Measurements from ENCODE around the gene SULT2B1. TPM values are rescaled to one million over a fixed set of nuclear protein-coding genes. Genes with fewer than 3 reads are reported as not detected.

SULT2B1 gene
- polyA plus RNA-seq, 2 of the 4 experiments (the other 2 are of a cell fraction), result 22.2 to 34.3 TPM

- CTCF ChIA-PET, result interaction anchor here (0.8 to 14.9 kb wide), 8 partner anchors 14 to 239 kb away, joined by 3 to 100 read pairs (median 5); no protein-coding TSS in a partner anchor
- Histone ChIP-seq H3K27ac (peak overlapping the region; percentile 97 to 100), H3K4me3 (no peak overlapping the region), H3K9me3 (no peaks in the 10 kb centered on the region), H3K4me2 (peak overlapping the region; percentile 50), H3K4me1 (peaks cover 63% of the 10 kb centered on the region)
- POLR2A ChIA-PET, result interaction anchor here (0.5 to 2.7 kb wide), 8 partner anchors 10 to 90 kb away, joined by 3 to 17 read pairs (median 6); partner anchors contain the start of genes RPL18 and SPHK2
- FAIRE-seq (peak; percentile 95), DNase-seq (ENCODE audit: low read depth in 1 of 2, low spot score in 1 of 2) (peak; percentile 96 to 98), ATAC-seq (peak; percentile 40 to 59)
- 25% methylated on average over 27 of the region's 27 CpGs for WGBS (ENCODE audit: missing lambda C conversion rate)
- TF ChIP-seq PBX3 (IDR thresholded peaks at IDR 0.05) (peak; percentile 70; the same call in 1 of the 2 replicates), POLR2AphosphoS2 (conservative IDR thresholded peaks at IDR 0.05; ENCODE audit: low read length) (no peak), USF2 (IDR thresholded peaks at IDR 0.05) (no peak), CBX8 (IDR thresholded peaks at IDR 0.05) (no peak), HOXB13 (CRISPR knock-in tag; IDR thresholded peaks at IDR 0.05; ENCODE audit: low read depth) (peak; percentile 66; the same call in 1 of the 2 replicates), NFE2L2 (conservative IDR thresholded peaks at IDR 0.05; ENCODE audit: low read length) (no peak), FOXS1 (CRISPR knock-in tag; IDR thresholded peaks at IDR 0.05) (no peak; the same call in 1 of the 2 replicates), EHF (CRISPR knock-in tag; IDR thresholded peaks at IDR 0.05) (no peak), FOSB (CRISPR knock-in tag; IDR thresholded peaks at IDR 0.05) (no peak), CHD4 (IDR thresholded peaks at IDR 0.05; ENCODE audit: borderline replicate concordance) (peak; percentile 71; the same call in 1 of the 2 replicates), NPAS2 (CRISPR knock-in tag; IDR thresholded peaks at IDR 0.05; ENCODE audit: borderline replicate concordance) (no peak), RCOR1 (IDR thresholded peaks at IDR 0.05; ENCODE audit: low read depth, low read length) (no peak; the same call in 1 of the 2 replicates), HOXB5 (CRISPR knock-in tag; IDR thresholded peaks at IDR 0.05) (peak; percentile 77), KDM1A (IDR thresholded peaks at IDR 0.05; ENCODE audit: low read depth) (peak; percentile 96), SREBF2 (IDR thresholded peaks at IDR 0.05) (no peak), ESRRA (IDR thresholded peaks at IDR 0.05; ENCODE audit: borderline replicate concordance, low read length) (peak; percentile 98), POLR2A (IDR thresholded peaks at IDR 0.05; ENCODE audit: low read length) (peak; percentile 22), REST (IDR thresholded peaks at IDR 0.05) (no peak), CBX2 (IDR thresholded peaks at IDR 0.05; ENCODE audit: borderline replicate concordance, low read depth) (no peak), KDM5A (IDR thresholded peaks at IDR 0.05) (no peak), EP300 (IDR thresholded peaks at IDR 0.05) (peak in 1 of 2 experiments; percentile 79; a peak in 2 of 5 replicates), RAD21 (conservative IDR thresholded peaks at IDR 0.05 in 1 of 2, IDR thresholded peaks at IDR 0.05 in 1 of 2) (peak in 1 of 2 experiments; percentile 42; a peak in 2 of 5 replicates), PHF8 (IDR thresholded peaks at IDR 0.05; ENCODE audit: borderline replicate concordance, low read depth) (no peak), JUNB (IDR thresholded peaks at IDR 0.05) (no peak), SMC3 (IDR thresholded peaks at IDR 0.05) (peak; percentile 32; the same call in 2 of the 3 replicates), MAX (IDR thresholded peaks at IDR 0.05) (peak; percentile 95), BHLHE40 (IDR thresholded peaks at IDR 0.05; ENCODE audit: low read depth, low read length) (no peak), NR3C1 (IDR thresholded peaks at IDR 0.05) (no peak), RFX5 (IDR thresholded peaks at IDR 0.05) (no peak), RARB (CRISPR knock-in tag; IDR thresholded peaks at IDR 0.05) (peak; percentile 71; the same call in 1 of the 2 replicates), GATA3 (IDR thresholded peaks at IDR 0.05; ENCODE audit: borderline replicate concordance) (peak; percentile 82), ZNF302 (CRISPR knock-in tag; IDR thresholded peaks at IDR 0.05) (no peak), MAFK (IDR thresholded peaks at IDR 0.05; ENCODE audit: partially characterized antibody) (no peak), MAZ (IDR thresholded peaks at IDR 0.05; ENCODE audit: borderline replicate concordance, low read depth, low read length) (0 out of 2 replicates have a peak, but pooled peaks have one; percentile 9), ZSCAN20 (CRISPR knock-in tag; IDR thresholded peaks at IDR 0.05) (no peak), ATOH8 (CRISPR knock-in tag; IDR thresholded peaks at IDR 0.05; ENCODE audit: low read depth) (no peak), JUN (IDR thresholded peaks at IDR 0.05) (peak; percentile 58 to 96; a peak in 4 of 5 replicates)
Observed at GRCh38 chr19:48558018-48558684, 6.2 kb downstream of the SULT2B1 start.

All from A549 (cell line).